BJ (cell line): ENCODE results near the gene OR3A2. TPM values are rescaled to one million over a fixed set of nuclear protein-coding genes. Genes with fewer than 3 reads are reported as not detected.
"Not testable (repeated sequence)": the region's sequence is repeated elsewhere in the genome, so short reads cannot be mapped to it uniquely, and the experiment has no call there.

ENCODE experiments used
- CTCF ChIA-PET: fragments of 350-600 bp; formaldehyde crosslinking; extraction: SDS; loops from one replicate; lab custom pipeline; 2021; ENCODE audit warnings: antibody characterized with exemption, inconsistent platforms; lab: Yijun Ruan, JAX
- POLR2A ChIA-PET: fragments of 300-600 bp; sonication (Branson Sonifier 250); formaldehyde crosslinking; extraction: SDS; loops from one replicate; lab custom pipeline; 2021; ENCODE audit warnings: antibody characterized with exemption; lab: Charles Lee
- DNase-seq: peaks from one replicate; pipeline ENCODE4 v3.0.0-alpha.2; 2011; ENCODE audit warnings: low read depth
- H3K27me3 ChIP-seq: 2 replicates; pipeline ENCODE4 v1.6.0; 2011; ENCODE audit warnings: low read length; ENCODE audit not compliant: control insufficient read depth, insufficient read depth
- H3K36me3 ChIP-seq: 2 replicates; pipeline ENCODE4 v1.5.1; 2011; ENCODE audit warnings: low read length; ENCODE audit not compliant: control insufficient read depth, insufficient read depth
- H3K4me3 ChIP-seq: 2 replicates; pipeline ENCODE4 v1.5.1; 2011; ENCODE audit warnings: low read depth, mild to moderate bottlenecking, control low read depth, low read length
- polyA minus RNA-seq: library from RNA; depleted of rRNA, polyadenylated mRNA; stranded (reverse); fragments of >200 nt; gene quantifications from 2 replicates; pipeline ENCODE4 v1.2.3, GENCODE V29; 2011; rRNA and poly(A)+ RNA removed
- polyA plus RNA-seq: library from polyadenylated mRNA; depleted of rRNA; stranded (reverse); fragments of >200 nt; gene quantifications from 2 replicates; pipeline ENCODE4 v1.2.3, GENCODE V29; 2011; rRNA removed
- TF ChIP-seq, protein P1 (sequence below): IDR thresholded peaks from 2 replicates; pipeline ENCODE4 v1.5.1; 2011; ENCODE audit warnings: low read depth, mild to moderate bottlenecking, control low read depth, inconsistent platforms, low read length, moderate library complexity; ENCODE audit not compliant: insufficient read depth

OR3A2 gene
- not detected in 2 replicates for polyA plus RNA-seq
- polyA minus RNA-seq = not detected in 2 replicates

DNA sequence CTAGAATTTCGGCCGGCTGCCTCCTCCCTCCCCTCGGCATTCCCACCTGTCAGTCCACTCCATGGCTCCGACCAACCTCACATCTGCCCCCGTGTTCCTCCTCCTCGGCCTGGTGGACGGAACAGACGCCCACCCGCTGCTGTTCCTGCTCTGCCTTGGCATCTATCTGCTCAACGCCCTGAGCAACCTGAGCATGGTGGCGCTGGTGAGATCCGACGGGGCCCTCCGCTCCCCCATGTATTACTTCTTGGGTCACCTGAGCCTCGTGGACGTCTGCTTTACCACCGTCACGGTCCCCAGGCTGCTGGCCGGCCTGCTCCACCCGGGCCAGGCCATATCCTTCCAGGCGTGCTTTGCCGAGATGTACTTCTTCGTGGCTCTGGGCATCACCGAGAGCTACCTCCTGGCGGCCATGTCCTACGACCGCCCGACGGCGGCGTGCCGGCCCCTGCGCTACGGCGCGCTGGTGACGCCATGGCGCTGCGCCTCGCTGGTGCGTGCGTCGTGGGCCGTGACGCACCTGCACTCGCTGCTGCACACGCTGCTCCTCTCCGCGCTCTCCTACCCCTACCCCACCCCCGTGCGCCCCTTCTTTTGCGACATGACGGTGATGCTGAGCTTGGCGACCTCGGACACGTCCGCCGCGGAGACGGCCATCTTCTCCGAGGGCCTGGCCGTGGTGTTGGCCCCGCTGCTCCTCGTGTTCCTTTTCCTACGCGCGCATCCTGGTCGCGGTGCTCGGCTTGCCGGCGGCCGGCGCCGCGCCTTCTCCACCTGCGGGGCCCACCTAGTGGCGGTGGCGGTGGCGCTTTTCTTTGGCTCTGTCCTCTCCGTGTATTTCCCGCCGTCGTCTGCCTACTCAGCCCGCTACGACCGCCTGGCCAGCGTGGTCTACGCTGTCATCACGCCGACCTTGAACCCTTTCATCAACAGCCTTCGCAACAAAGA lies at the start of gene OR3A2:
OR3A2 (minus strand) TSS at position 440 of the 948 bp plus-strand sequence.
- H3K27me3 ChIP-seq = no peaks in the 10 kb centered on the region
- H3K36me3 ChIP-seq = no peaks in the 10 kb centered on the region
- CTCF ChIA-PET = interaction anchor here (0.6 kb wide), 1 partner anchor 18 kb away, joined by 3 read pairs; no protein-coding TSS in a partner anchor
- POLR2A ChIA-PET = no interaction called here
- TF ChIP-seq, protein P1, sequence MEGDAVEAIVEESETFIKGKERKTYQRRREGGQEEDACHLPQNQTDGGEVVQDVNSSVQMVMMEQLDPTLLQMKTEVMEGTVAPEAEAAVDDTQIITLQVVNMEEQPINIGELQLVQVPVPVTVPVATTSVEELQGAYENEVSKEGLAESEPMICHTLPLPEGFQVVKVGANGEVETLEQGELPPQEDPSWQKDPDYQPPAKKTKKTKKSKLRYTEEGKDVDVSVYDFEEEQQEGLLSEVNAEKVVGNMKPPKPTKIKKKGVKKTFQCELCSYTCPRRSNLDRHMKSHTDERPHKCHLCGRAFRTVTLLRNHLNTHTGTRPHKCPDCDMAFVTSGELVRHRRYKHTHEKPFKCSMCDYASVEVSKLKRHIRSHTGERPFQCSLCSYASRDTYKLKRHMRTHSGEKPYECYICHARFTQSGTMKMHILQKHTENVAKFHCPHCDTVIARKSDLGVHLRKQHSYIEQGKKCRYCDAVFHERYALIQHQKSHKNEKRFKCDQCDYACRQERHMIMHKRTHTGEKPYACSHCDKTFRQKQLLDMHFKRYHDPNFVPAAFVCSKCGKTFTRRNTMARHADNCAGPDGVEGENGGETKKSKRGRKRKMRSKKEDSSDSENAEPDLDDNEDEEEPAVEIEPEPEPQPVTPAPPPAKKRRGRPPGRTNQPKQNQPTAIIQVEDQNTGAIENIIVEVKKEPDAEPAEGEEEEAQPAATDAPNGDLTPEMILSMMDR = no peak
- DNase-seq = no peak
- no peak within 1 kb of the TSS for H3K4me3 ChIP-seq

- ChIA-PET POLR2A (no interaction called here), CTCF (no interaction called here)
- Histone ChIP-seq H3K4me3 (no peak within 1 kb of the TSS), H3K36me3 (no peaks in the 10 kb centered on the region), H3K27me3 (no peaks in the 10 kb centered on the region)
- no peak for DNase-seq
- TF ChIP-seq, protein P1 = no peak
These were observed 47.6 kb upstream of the OR3A2 start, which contains the start of gene OR1E2 for GRCh38 chr17:3433741-3434140. Gene OR1E2 (minus strand): TSS chr17:3433841. CDS start chr17:3433841, 0 bp downstream.

DNA sequence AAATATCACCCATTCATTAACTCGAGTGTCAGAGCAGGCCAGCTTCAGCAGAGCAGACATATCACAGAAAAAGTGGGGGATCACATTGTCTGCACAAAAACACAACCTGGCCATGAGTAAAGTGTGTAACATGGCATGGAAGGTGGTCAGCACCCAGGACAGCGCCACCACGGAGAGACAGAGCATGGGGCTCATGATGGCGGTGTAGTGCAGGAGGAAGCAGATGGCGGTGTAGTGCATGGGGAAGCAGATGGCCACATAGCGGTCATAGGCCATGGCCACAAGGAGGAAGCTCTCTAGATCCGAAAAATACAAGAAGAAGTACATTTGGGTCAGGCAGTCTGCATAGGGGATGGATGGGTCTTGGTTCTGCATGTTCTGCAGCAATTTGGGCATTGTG lies 47.1 kb upstream of the OR3A2 start:
- DNase-seq, CTCF ChIA-PET, POLR2A ChIA-PET, H3K27me3 ChIP-seq, H3K4me3 ChIP-seq, H3K36me3 ChIP-seq: not testable (repeated sequence)

GRCh38 chr17:3418222-3418621 lies 32.1 kb upstream of the OR3A2 start:
- TF ChIP-seq, protein P1 = no peak
- POLR2A ChIA-PET = no interaction called here
- CTCF ChIA-PET = no interaction called here
- no peaks in the 10 kb centered on the region for H3K36me3 ChIP-seq
- no peaks in the 10 kb centered on the region for H3K27me3 ChIP-seq
- DNase-seq = no peak
- no peak overlapping the region for H3K4me3 ChIP-seq

GRCh38 chr17:3415610-3416009 lies 29.5 kb upstream of the OR3A2 start:
- ChIA-PET CTCF (no interaction called here), POLR2A (no interaction called here)
- TF ChIP-seq, protein P1 = no peak
- Histone ChIP-seq H3K27me3 (no peaks in the 10 kb centered on the region), H3K36me3 (no peaks in the 10 kb centered on the region), H3K4me3 (no peak overlapping the region)
- DNase-seq = no peak

- DNase-seq, H3K36me3 ChIP-seq, H3K27me3 ChIP-seq, H3K4me3 ChIP-seq, POLR2A ChIA-PET, CTCF ChIA-PET: not testable (repeated sequence)
These were observed 26.1 kb upstream of the OR3A2 start for GRCh38 chr17:3412216-3412615.
